GM12878 (cell line): ENCODE measurements around the gene ANO6. TPM values are rescaled to one million over a fixed set of nuclear protein-coding genes. Genes with fewer than 3 reads are reported as not detected.

Experiments
- ATAC-seq: fragments of 200-7000 bp; cut with Tn5 transposase; 3 replicates; pipeline ENCODE4 v1.9.1; 2020; ENCODE audit warnings: mild to moderate bottlenecking, moderate library complexity
- BruUV-seq: library from RNA; stranded (reverse); fragments of 400-500 nt; replicated peaks from 2 replicates; lab custom pipeline; 2021; lab: Mats Ljungman, UMichigan
- CTCF ChIA-PET: fragments of 300-600 bp; sonication (Branson Sonifier 250); formaldehyde crosslinking; extraction: SDS; loops from one replicate; lab custom pipeline; 2021; ENCODE audit warnings: inconsistent platforms; lab: Yijun Ruan, JAX
- POLR2A ChIA-PET: fragments of 350-600 bp; formaldehyde crosslinking; extraction: SDS; loops from one replicate; lab custom pipeline; 2021; ENCODE audit warnings: inconsistent platforms; lab: Charles Lee
- RAD21 ChIA-PET: fragments of 300-600 bp; sonication (Branson Sonifier 250); formaldehyde crosslinking; loops from one replicate; lab custom pipeline; 2023; ENCODE audit warnings: antibody characterized with exemption; ENCODE audit not compliant: unreplicated experiment; lab: Charles Lee
- SMC1A ChIA-PET: fragments of 300-600 bp; sonication (Branson Sonifier 250); formaldehyde crosslinking; loops from one replicate; lab custom pipeline; 2023; ENCODE audit not compliant: unreplicated experiment, uncharacterized antibody; lab: Charles Lee
- DNase-seq: peaks from one replicate; pipeline ENCODE4 v3.0.0-alpha.2; 2011; ENCODE audit warnings: low read depth, low spot score
- FAIRE-seq: peaks from 3 replicates; lab custom pipeline; 2011; peaks lifted over from hg19 to GRCh38; lab: Jason Lieb, UNC
- H2AFZ ChIP-seq: 2 replicates; pipeline ENCODE4 v1.6.0; 2011; ENCODE audit warnings: low read depth, low read length, control low read depth; ENCODE audit not compliant: control insufficient read depth
- H3K27ac ChIP-seq: 2 replicates; pipeline ENCODE4 v1.5.1; 2011; ENCODE audit warnings: control low read depth; ENCODE audit not compliant: control insufficient read depth, insufficient read depth
- H3K27me3 ChIP-seq, 2 experiments: replicated peaks in 1 of 2; 2 replicates each; pipeline versions ENCODE4 v1.6.0 to v1.6.1; 2011; ENCODE audit warnings: low read length in 1 of 2; ENCODE audit not compliant: control insufficient read depth in 2 of 2, insufficient read depth in 2 of 2
- H3K36me3 ChIP-seq, 2 experiments: 2 replicates each; pipeline ENCODE4 v1.5.1; 2011; ENCODE audit warnings: low read length in 1 of 2; ENCODE audit not compliant: control insufficient read depth in 2 of 2, insufficient read depth in 2 of 2
- H3K4me1 ChIP-seq: 2 replicates; pipeline ENCODE4 v1.6.1; 2011; ENCODE audit warnings: mild to moderate bottlenecking, low read length, moderate library complexity, mixed read lengths; ENCODE audit not compliant: control insufficient read depth, insufficient read depth
- H3K4me2 ChIP-seq: 2 replicates; pipeline ENCODE4 v1.6.0; 2011; ENCODE audit warnings: control low read depth; ENCODE audit not compliant: control insufficient read depth, insufficient read depth
- H3K4me3 ChIP-seq: fragments of 200-600 bp; sonication (generic); 2 replicates; pipeline ENCODE4 v1.5.1; 2016
- H3K79me2 ChIP-seq: 2 replicates; pipeline ENCODE4 v1.6.0; 2011; ENCODE audit warnings: low read length; ENCODE audit not compliant: control insufficient read depth, insufficient read depth
- H3K9ac ChIP-seq: 2 replicates; pipeline ENCODE4 v1.8.0; 2011; ENCODE audit warnings: low read length, control low read depth, mixed read lengths; ENCODE audit not compliant: control insufficient read depth, insufficient read depth
- H3K9me3 ChIP-seq: replicated peaks from 3 replicates; pipeline ENCODE4 v1.5.1; 2011; ENCODE audit warnings: mild to moderate bottlenecking, low read length; ENCODE audit not compliant: control insufficient read depth, insufficient read depth
- H4K20me1 ChIP-seq: 2 replicates; pipeline ENCODE4 v1.6.0; 2011; ENCODE audit not compliant: control insufficient read depth, insufficient read depth
- BMI1 ChIP-seq: fragments of 450-650 bp; IDR thresholded peaks from 2 replicates; pipeline ENCODE4 v1.6.1; 2016; ENCODE audit warnings: mild to moderate bottlenecking, moderate library complexity, borderline replicate concordance
- ESRRA ChIP-seq: IDR thresholded peaks from 2 replicates; pipeline ENCODE4 v1.6.1; 2012; ENCODE audit warnings: mild to moderate bottlenecking, low read length, improper control_type of control experiment
- KAT2A ChIP-seq: conservative IDR thresholded peaks from 2 replicates; pipeline ENCODE4 v1.6.1; 2011; ENCODE audit warnings: low read depth, low read length; ENCODE audit not compliant: control insufficient read depth
- MEF2B ChIP-seq: fragments of 450-650 bp; IDR thresholded peaks from 2 replicates; pipeline ENCODE4 v1.6.1; 2018; ENCODE audit warnings: mild to moderate bottlenecking, moderate library complexity; ENCODE audit not compliant: partially characterized antibody, poor library complexity, severe bottlenecking
- TARDBP ChIP-seq: IDR thresholded peaks from 2 replicates; pipeline ENCODE4 v1.6.1; 2016; ENCODE audit warnings: borderline replicate concordance
- in situ Hi-C: fragments of 300-500 bp; cut with MboI; formaldehyde crosslinking; loops from 9 replicates; pipeline ENCODE4 v1.14.3; 2018; ENCODE audit warnings: mixed read lengths
- intact Hi-C: fragments of 100-400 bp; cut with micrococcal nuclease; formaldehyde crosslinking; loops from one replicate; pipeline ENCODE4 v1.14.2; 2022; ENCODE audit not compliant: unreplicated experiment
- polyA plus RNA-seq, 11 experiments: library from polyadenylated mRNA; depleted of rRNA in 4 of 11; unstranded in 6 of 11; stranded (reverse) in 5 of 11; fragments of >200 nt; fragmentation: Nextera tagmentation in 4 of 11; fragmentation: Illumina TruSeq in 1 of 11; extraction: Ambion mirVana in 4 of 11; extraction: Trizol in 1 of 11; gene quantifications; 1 replicate in 1 of 11; 2 replicates in 10 of 11; pipeline versions ENCODE4 v1.2.1 to v1.2.3, GENCODE V29; 2011 to 2016; ENCODE audit warnings: inconsistent platforms in 2 of 11, missing spikeins in 2 of 11, low read depth in 1 of 11
- total RNA-seq, 4 experiments: library from RNA; depleted of rRNA in 3 of 4; stranded (reverse); fragments of >200 nt in 3 of 4; fragmentation: Illumina TruSeq in 1 of 4; extraction: Trizol in 1 of 4; gene quantifications; 2 replicates each; pipeline versions ENCODE4 v1.2.1 to v1.2.3, GENCODE V29; 2013 to 2021
- TF ChIP-seq, protein P1 (sequence below): fragments of 450-650 bp; formaldehyde crosslinking; IDR thresholded peaks from 2 replicates; pipeline ENCODE4 v1.5.0; 2022; ENCODE audit warnings: mild to moderate bottlenecking, missing genetic modification characterization

ANO6 gene
- total and polyA plus RNA-seq, 10 of the 15 experiments (the other 5 are each of a cell fraction or from before 2014, with no cell fraction given) = 4.6 to 30.3 (median 26.0) TPM

GRCh38 chr12:45339035-45339434 lies 123.1 kb downstream of the ANO6 start:
- intact Hi-C loops = no loop called here
- CTCF ChIA-PET = interaction anchor here (1.7 to 1.8 kb wide), 2 partner anchors 15 to 124 kb away, joined by 4 read pairs; partner anchors contain the start of gene ANO6

More at GRCh38 chr12:45339035-45339434, 123.1 kb downstream of the ANO6 start:
- no peak overlapping the region for H3K27ac ChIP-seq
- in situ Hi-C loops = no loop called here
- no peak for DNase-seq
- no peaks in the 10 kb centered on the region; a peak in 2 of 4 replicates for H3K36me3 ChIP-seq
- ATAC-seq = no peak
- H3K79me2 ChIP-seq = no peaks in the 10 kb centered on the region
- no TSS peak for BruUV-seq
- H3K4me2 ChIP-seq = no peak overlapping the region
- SMC1A ChIA-PET = interaction anchor here (1.0 to 1.8 kb wide), 4 partner anchors 10 to 124 kb away, joined by 3 to 6 read pairs (median 4); no protein-coding TSS in a partner anchor
- no peaks in the 10 kb centered on the region for H4K20me1 ChIP-seq
- no peak overlapping the region for H3K9ac ChIP-seq
- H3K4me1 ChIP-seq = no peaks in the 10 kb centered on the region
- TF ChIP-seq, protein P1, sequence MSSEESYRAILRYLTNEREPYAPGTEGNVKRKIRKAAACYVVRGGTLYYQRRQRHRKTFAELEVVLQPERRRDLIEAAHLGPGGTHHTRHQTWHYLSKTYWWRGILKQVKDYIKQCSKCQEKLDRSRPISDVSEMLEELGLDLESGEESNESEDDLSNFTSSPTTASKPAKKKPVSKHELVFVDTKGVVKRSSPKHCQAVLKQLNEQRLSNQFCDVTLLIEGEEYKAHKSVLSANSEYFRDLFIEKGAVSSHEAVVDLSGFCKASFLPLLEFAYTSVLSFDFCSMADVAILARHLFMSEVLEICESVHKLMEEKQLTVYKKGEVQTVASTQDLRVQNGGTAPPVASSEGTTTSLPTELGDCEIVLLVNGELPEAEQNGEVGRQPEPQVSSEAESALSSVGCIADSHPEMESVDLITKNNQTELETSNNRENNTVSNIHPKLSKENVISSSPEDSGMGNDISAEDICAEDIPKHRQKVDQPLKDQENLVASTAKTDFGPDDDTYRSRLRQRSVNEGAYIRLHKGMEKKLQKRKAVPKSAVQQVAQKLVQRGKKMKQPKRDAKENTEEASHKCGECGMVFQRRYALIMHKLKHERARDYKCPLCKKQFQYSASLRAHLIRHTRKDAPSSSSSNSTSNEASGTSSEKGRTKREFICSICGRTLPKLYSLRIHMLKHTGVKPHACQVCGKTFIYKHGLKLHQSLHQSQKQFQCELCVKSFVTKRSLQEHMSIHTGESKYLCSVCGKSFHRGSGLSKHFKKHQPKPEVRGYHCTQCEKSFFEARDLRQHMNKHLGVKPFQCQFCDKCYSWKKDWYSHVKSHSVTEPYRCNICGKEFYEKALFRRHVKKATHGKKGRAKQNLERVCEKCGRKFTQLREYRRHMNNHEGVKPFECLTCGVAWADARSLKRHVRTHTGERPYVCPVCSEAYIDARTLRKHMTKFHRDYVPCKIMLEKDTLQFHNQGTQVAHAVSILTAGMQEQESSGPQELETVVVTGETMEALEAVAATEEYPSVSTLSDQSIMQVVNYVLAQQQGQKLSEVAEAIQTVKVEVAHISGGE (CRISPR knock-in tag) = no peak
- TF ChIP-seq ESRRA = no peak
- no peak for TF ChIP-seq MEF2B
- TF ChIP-seq KAT2A = no peak
- no peak for TF ChIP-seq BMI1
- TF ChIP-seq TARDBP = no peak
- no peak for FAIRE-seq
- H2AFZ ChIP-seq = no peak overlapping the region
- H3K9me3 ChIP-seq = no peaks in the 10 kb centered on the region
- POLR2A ChIA-PET = no interaction called here
- no peaks in the 10 kb centered on the region for H3K27me3 ChIP-seq
- RAD21 ChIA-PET = interaction anchor here (0.8 kb wide), 1 partner anchor 30 kb away, joined by 3 read pairs; no protein-coding TSS in a partner anchor
- no peak overlapping the region for H3K4me3 ChIP-seq
